Measurements from ENCODE around the gene PKNOX2. TPM values are rescaled to one million over a fixed set of nuclear protein-coding genes. Genes with fewer than 3 reads are reported as not detected.

The PKNOX2 gene
- total and polyA plus RNA-seq, 7 donors = 0.23 to 4.7 (median 1.4) TPM

GRCh38 chr11:125193841-125194240, 29.3 kb downstream of the PKNOX2 start:
- TF ChIP-seq POLR2A (IDR thresholded peaks at IDR 0.05) (no peak), POLR2AphosphoS5 (IDR thresholded peaks at IDR 0.05) (no peak), EP300 (IDR thresholded peaks at IDR 0.05) (no peak), CTCF (IDR thresholded peaks at IDR 0.05) (no peak)
- H3K36me3 ChIP-seq = no peaks in the 10 kb centered on the region
- 79 to 88% methylated on average over 7 of the region's 7 CpGs for WGBS, 2 donors
- DNase-seq = no peak
- no peak overlapping the region for H3K4me3 ChIP-seq
- no peak overlapping the region for H3K27ac ChIP-seq
- intact Hi-C loops (cut with DNase I) = no loop called here
- no peaks in the 10 kb centered on the region for H3K27me3 ChIP-seq
- no peaks in the 10 kb centered on the region for H3K9me3 ChIP-seq
- no peaks in the 10 kb centered on the region for H3K4me1 ChIP-seq

GRCh38 chr11:125199915-125200314, 35.4 kb downstream of the PKNOX2 start:
- H3K27ac ChIP-seq = no peak overlapping the region
- TF ChIP-seq EP300 (IDR thresholded peaks at IDR 0.05) (no peak), POLR2A (IDR thresholded peaks at IDR 0.05) (no peak)
- no peaks in the 10 kb centered on the region for H3K4me1 ChIP-seq
- no peaks in the 10 kb centered on the region for H3K9me3 ChIP-seq
- intact Hi-C loops (cut with DNase I) = no loop called here
- WGBS, 2 donors = 69 to 83% methylated on average over 2 of the region's 2 CpGs
- no peak for DNase-seq
- no peaks in the 10 kb centered on the region for H3K36me3 ChIP-seq
- H3K27me3 ChIP-seq = no peaks in the 10 kb centered on the region
- no peak overlapping the region for H3K4me3 ChIP-seq

GRCh38 chr11:125200441-125200840, 35.9 kb downstream of the PKNOX2 start:
- Histone ChIP-seq H3K4me1 (no peaks in the 10 kb centered on the region), H3K27me3 (no peaks in the 10 kb centered on the region), H3K4me3 (no peak overlapping the region), H3K36me3 (no peaks in the 10 kb centered on the region), H3K27ac (no peak overlapping the region), H3K9me3 (no peaks in the 10 kb centered on the region)
- intact Hi-C loops (cut with DNase I) = no loop called here
- 85 to 92% methylated on average over 11 of the region's 11 CpGs for WGBS, 2 donors
- DNase-seq = no peak
- no peak for TF ChIP-seq POLR2AphosphoS5 (IDR thresholded peaks at IDR 0.05)
- no peak for TF ChIP-seq POLR2A (IDR thresholded peaks at IDR 0.05)
- TF ChIP-seq CTCF (IDR thresholded peaks at IDR 0.05) = no peak
- no peak for TF ChIP-seq EP300 (IDR thresholded peaks at IDR 0.05)

- intact Hi-C loops (cut with DNase I) = no loop called here
- H3K4me3 ChIP-seq = no peak overlapping the region
- DNase-seq = no peak
- H3K27me3 ChIP-seq = no peaks in the 10 kb centered on the region
- no peak overlapping the region for H3K27ac ChIP-seq
- no peaks in the 10 kb centered on the region for H3K36me3 ChIP-seq
- no peaks in the 10 kb centered on the region for H3K4me1 ChIP-seq
- H3K9me3 ChIP-seq = no peaks in the 10 kb centered on the region
- TF ChIP-seq EP300 (IDR thresholded peaks at IDR 0.05) (no peak), CTCF (IDR thresholded peaks at IDR 0.05) (no peak), POLR2A (IDR thresholded peaks at IDR 0.05) (no peak), POLR2AphosphoS5 (IDR thresholded peaks at IDR 0.05) (no peak)
- 48 to 51% methylated on average over 10 of the region's 10 CpGs for WGBS, 2 donors
Measured at GRCh38 chr11:125201525-125202141, 37.1 kb downstream of the PKNOX2 start.

GRCh38 chr11:125202362-125202880, 37.9 kb downstream of the PKNOX2 start:
- no peak for DNase-seq
- intact Hi-C loops (cut with DNase I) = no loop called here
- TF ChIP-seq POLR2A (IDR thresholded peaks at IDR 0.05) = no peak
- no peaks in the 10 kb centered on the region for H3K9me3 ChIP-seq
- H3K27ac ChIP-seq = no peak overlapping the region
- WGBS, 2 donors = 70 to 87% methylated on average over 4 of the region's 4 CpGs
- no peaks in the 10 kb centered on the region for H3K36me3 ChIP-seq
- no peaks in the 10 kb centered on the region for H3K4me1 ChIP-seq
- no peaks in the 10 kb centered on the region for H3K27me3 ChIP-seq
- no peak overlapping the region for H3K4me3 ChIP-seq

- Histone ChIP-seq H3K9me3 (no peaks in the 10 kb centered on the region), H3K4me1 (no peaks in the 10 kb centered on the region), H3K27me3 (no peaks in the 10 kb centered on the region), H3K27ac (no peak overlapping the region), H3K36me3 (no peaks in the 10 kb centered on the region), H3K4me3 (no peak overlapping the region)
- DNase-seq = no peak
- intact Hi-C loops (cut with DNase I) = no loop called here
- TF ChIP-seq POLR2A (IDR thresholded peaks at IDR 0.05) = no peak
- WGBS, 2 donors = 91 to 93% methylated on average over 8 of the region's 8 CpGs
Measured at GRCh38 chr11:125202977-125203376, 38.4 kb downstream of the PKNOX2 start.

All from sigmoid colon (tissue), 7 donors.